ENCODE measurements around the gene REX1BD. TPM values are rescaled to one million over a fixed set of nuclear protein-coding genes. Genes with fewer than 3 reads are reported as not detected.
"Not testable (repeated sequence)": the region's sequence is repeated elsewhere in the genome, so short reads cannot be mapped to it uniquely, and the experiment has no call there.

The REX1BD gene
- total RNA-seq, 2 donors from 2014 or later: 46.2 to 59.5 TPM

DNA sequence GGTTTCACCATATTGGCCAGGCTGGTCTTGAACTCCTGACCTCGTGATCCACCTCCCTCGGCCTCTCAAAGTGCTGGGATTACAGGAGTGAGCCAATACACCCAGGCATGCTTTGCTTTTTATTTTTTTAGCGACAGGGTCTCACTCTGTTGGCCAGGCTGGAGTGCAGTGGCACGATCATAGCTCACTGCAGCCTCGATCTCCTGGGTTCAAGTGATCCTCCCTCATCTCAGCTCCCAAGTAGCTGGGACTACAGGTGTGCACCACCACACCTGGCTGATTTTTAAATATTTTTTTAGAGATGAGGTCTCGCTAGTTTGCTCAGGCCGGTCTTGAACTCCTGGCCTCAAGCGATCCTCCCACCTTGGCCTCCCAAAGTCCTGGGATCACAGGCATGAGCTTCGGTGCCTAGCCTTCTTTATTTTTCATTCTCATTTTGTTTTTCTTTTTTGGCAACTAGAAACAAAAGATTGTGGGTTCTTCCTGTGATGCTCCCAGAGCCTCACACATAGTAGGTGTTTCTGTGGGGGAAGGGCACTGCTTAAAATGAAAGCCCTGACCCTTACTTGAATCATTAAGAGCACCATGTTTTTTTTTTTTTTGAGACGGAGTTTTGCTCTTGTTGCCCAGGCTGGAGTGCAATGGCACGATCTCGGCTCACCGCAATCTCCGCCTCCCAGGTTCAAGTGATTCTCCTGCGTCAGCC lies 12.2 kb downstream of the REX1BD start:
- not testable (repeated sequence) for H3K27ac Mint-ChIP-seq; DNase-seq; H3K4me3 Mint-ChIP-seq; H3K9me3 Mint-ChIP-seq; ATAC-seq (replicated peaks in 1 of 2); H3K36me3 Mint-ChIP-seq (ENCODE audit: insufficient read depth in 2 of 2)
- Mint-ChIP-seq H3K4me1 (ENCODE audit: low read depth) (peaks cover 14% of the 10 kb centered on the region), H3K27me3 (ENCODE audit: low read depth) (peaks cover 38% of the 10 kb centered on the region)

DNA sequence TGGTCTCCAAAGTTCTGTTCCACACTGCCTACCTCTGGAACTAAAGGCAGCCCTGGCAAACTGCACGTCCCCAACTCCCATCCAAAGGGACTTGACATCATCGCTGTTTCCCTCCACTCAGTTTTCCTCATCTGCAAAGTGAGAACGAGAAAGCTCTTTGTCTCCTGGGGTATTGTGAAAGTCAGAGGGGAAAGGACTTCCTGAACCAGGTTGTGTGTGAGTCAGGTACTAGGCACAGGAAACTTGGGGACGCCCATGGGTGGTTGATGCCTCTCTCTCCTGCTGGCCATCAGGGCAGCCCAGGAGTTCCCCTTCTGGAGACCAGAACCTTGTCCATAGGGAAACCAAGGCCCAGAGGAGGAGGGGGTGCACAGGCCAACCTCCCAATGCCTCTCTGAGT lies 13.3 kb downstream of the REX1BD start:
- Mint-ChIP-seq H3K27ac (no peak overlapping the region), H3K9me3 (no peaks in the 10 kb centered on the region), H3K4me3 (no peak overlapping the region), H3K36me3 (ENCODE audit: insufficient read depth in 2 of 2) (no peaks in the 10 kb centered on the region), H3K27me3 (ENCODE audit: low read depth) (peaks cover 38% of the 10 kb centered on the region), H3K4me1 (ENCODE audit: low read depth) (peaks cover 6% of the 10 kb centered on the region)
- ATAC-seq (replicated peaks in 1 of 2) (no peak), DNase-seq (no peak)

DNA sequence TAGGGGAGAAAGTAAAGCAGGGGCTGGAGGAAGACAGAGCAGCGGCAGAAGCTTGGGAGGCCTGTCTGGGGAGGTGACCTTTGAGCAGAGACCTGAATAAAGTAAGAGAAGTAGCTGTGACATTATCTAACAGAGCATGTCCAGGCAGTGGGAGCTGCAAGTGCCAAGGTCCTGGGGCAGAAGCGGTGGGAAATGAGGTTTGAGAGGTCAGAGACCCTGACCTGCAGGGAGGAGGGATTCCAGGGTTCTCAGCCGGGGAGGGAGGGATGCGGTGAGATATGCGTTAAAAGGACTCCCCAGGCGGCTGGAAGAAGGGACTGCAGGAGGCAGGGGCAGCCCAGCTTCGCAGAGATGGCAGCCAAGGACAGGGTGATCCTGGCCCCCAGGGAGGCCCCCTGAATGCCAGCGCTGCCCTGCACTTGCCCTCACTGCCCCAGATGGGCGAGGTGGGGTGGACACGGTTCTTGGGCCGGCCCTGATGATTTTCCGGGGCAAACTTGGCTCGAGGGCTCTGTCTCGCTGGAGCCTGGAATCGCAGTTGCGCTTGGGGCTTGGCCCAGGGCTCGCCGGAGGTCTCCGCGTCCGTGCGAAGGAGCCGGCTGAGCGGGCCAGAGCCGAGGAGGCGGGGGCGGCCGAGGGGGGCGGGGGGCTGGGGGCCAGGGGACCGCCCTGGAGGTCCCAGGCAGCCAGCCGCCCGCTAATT lies 14.8 kb downstream of the REX1BD start:
- H3K9me3 Mint-ChIP-seq: no peaks in the 10 kb centered on the region
- peak in 1 of 2 donors; percentile 39 for DNase-seq

DNA sequence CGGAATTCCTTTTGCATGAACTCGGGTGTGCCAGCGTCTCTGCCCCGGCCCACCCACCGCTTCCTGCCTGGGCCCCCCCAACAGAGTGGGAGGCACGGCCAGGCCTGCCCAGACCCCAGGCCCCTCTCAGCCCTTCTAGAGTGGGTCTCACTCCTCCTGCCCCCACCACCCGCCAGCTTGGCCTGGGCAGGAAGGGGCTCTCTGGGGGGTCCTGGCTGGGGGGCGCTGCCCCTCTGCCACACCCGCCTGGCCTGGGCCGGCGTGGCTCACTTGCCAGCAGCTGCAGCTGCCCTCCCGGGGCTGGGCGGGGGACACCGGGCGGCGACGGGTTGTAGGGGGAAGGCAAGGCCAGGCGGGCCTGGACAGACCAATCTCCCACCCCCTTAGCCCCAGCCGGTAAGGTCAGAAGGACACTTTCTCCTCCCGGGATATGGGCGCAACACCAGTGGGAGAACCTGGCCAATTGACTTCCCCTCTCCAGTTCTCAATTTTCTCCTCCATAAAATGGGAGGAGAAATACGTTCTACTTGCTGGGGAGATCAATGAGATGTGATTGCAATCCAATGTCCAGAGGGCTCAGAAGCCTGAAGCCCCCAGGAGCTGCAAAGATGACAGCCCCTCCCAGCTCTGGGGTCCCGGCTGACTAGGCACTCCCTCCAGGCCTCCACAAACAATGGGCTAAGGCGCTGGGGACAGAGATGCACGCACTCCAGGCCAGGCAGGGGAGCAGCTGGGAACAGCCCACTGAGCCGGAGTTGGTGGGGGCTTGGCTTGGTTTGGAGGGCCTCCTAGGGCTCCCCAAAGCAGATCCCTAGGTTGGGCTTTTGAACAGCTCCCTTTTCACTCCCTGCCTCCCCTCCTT lies 15.6 kb downstream of the REX1BD start:
- Mint-ChIP-seq H3K9me3 (no peaks in the 10 kb centered on the region), H3K36me3 (ENCODE audit: insufficient read depth in 2 of 2) (no peaks in the 10 kb centered on the region), H3K27ac (no peak overlapping the region), H3K4me1 (ENCODE audit: low read depth) (peaks cover 19% of the 10 kb centered on the region), H3K27me3 (ENCODE audit: low read depth) (peaks cover 55% of the 10 kb centered on the region), H3K4me3 (no peak overlapping the region)
- ATAC-seq (replicated peaks in 1 of 2) (no peak), DNase-seq (no peak)

More for the DNA sequence above, 14.8 kb downstream of the REX1BD start:
- H3K4me3 Mint-ChIP-seq: no peak overlapping the region
- H3K4me1 Mint-ChIP-seq (ENCODE audit: low read depth): peaks cover 14% of the 10 kb centered on the region
- H3K36me3 Mint-ChIP-seq (ENCODE audit: insufficient read depth in 2 of 2): no peaks in the 10 kb centered on the region
- H3K27me3 Mint-ChIP-seq (ENCODE audit: low read depth): peaks cover 50% of the 10 kb centered on the region
- ATAC-seq (replicated peaks in 1 of 2): peak; percentile 57 to 61
- H3K27ac Mint-ChIP-seq: no peak overlapping the region

DNA sequence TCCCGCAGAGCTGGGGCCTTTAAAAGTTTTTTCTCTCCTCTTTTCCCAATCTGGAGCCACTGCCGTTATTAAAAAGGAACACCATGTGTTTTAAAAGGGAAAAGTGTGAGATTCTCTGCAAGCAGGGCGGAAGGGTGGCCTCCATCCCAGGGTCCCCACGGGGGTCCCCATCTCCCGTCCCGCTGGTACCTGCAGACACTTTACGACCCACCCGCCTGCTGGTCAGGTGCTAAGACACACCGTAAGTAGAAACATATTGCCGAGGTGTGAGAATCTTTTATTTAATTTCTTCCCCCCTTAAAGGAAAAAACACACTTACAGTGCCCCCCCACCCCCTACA lies 16.2 kb downstream of the REX1BD start:
- no peaks in the 10 kb centered on the region for H3K36me3 Mint-ChIP-seq (ENCODE audit: insufficient read depth in 2 of 2)
- H3K4me1 Mint-ChIP-seq (ENCODE audit: low read depth): peaks cover 19% of the 10 kb centered on the region
- no peak for DNase-seq
- no peak for ATAC-seq (replicated peaks in 1 of 2)
- no peaks in the 10 kb centered on the region for H3K9me3 Mint-ChIP-seq
- peaks cover 58% of the 10 kb centered on the region for H3K27me3 Mint-ChIP-seq (ENCODE audit: low read depth)
- H3K4me3 Mint-ChIP-seq: no peak overlapping the region
- no peak overlapping the region for H3K27ac Mint-ChIP-seq

DNA sequence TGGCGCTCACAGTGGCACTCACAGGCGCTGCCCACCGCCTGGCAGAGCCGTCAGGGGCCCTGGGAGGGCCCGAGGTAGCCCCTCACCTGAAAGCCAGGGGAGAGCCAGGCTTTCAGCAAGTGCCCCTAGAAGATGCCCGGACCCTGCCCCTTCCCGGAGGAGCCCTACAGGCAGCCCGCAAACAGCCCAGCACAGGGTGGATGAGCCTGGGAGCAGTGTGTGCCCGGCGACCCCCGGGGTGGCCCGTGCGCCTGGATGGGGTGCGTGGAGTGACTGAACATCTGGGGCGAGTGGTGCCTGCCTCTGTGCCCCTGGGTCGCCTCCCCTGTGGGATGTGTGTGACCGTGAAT lies 16.6 kb downstream of the REX1BD start:
- no peaks in the 10 kb centered on the region for H3K36me3 Mint-ChIP-seq (ENCODE audit: insufficient read depth in 2 of 2)
- H3K27me3 Mint-ChIP-seq (ENCODE audit: low read depth): peaks cover 62% of the 10 kb centered on the region
- H3K4me1 Mint-ChIP-seq (ENCODE audit: low read depth): peaks cover 19% of the 10 kb centered on the region
- no peak overlapping the region for H3K27ac Mint-ChIP-seq
- peak overlapping the region; percentile 3 to 62 for H3K4me3 Mint-ChIP-seq
- no peak for DNase-seq
- no peaks in the 10 kb centered on the region for H3K9me3 Mint-ChIP-seq
- no peak for ATAC-seq (replicated peaks in 1 of 2)

DNA sequence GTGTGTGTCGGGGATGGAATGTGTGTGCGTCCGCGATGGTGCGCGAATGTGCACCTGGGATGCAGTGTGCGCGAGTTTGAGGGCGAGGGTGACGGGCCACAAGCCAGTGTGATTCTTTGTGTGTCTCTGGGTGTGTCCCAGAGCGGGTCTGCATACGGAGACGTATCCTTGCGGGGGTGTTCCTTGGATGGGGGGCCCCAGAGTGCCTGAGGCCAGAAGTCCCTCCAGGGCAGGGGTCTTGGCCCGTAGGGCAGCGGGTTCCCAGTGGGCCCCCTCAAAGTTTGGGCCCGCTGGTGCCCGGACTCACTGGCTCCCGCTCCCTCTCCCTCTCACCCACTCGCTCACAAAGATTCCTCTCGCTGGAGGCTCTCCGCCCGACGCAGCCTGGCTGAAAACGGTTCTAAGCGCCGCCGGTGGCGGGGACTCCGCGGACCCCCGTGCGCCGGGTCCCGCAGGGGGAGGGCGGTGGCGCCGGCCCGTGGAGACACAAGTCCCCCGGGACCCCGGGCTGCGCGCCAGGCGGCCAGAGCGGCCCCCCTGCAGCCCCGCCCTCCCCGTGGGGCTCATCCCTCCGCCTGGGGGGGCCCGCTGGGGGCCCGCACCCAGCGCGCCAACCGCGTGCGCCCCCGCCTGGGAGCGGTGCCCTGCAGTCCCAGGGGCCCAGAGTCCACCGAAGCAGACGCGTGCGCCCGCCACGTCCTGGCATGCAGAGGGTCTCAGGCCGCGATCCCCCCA lies 17.1 kb downstream of the REX1BD start:
- Mint-ChIP-seq H3K36me3 (ENCODE audit: insufficient read depth in 2 of 2) (no peaks in the 10 kb centered on the region), H3K27me3 (ENCODE audit: low read depth) (peaks cover 64% of the 10 kb centered on the region), H3K9me3 (no peaks in the 10 kb centered on the region), H3K27ac (no peak overlapping the region), H3K4me3 (peak overlapping the region; percentile 3 to 62), H3K4me1 (ENCODE audit: low read depth) (peaks cover 19% of the 10 kb centered on the region)
- DNase-seq (no peak), ATAC-seq (replicated peaks in 1 of 2) (no peak)

DNA sequence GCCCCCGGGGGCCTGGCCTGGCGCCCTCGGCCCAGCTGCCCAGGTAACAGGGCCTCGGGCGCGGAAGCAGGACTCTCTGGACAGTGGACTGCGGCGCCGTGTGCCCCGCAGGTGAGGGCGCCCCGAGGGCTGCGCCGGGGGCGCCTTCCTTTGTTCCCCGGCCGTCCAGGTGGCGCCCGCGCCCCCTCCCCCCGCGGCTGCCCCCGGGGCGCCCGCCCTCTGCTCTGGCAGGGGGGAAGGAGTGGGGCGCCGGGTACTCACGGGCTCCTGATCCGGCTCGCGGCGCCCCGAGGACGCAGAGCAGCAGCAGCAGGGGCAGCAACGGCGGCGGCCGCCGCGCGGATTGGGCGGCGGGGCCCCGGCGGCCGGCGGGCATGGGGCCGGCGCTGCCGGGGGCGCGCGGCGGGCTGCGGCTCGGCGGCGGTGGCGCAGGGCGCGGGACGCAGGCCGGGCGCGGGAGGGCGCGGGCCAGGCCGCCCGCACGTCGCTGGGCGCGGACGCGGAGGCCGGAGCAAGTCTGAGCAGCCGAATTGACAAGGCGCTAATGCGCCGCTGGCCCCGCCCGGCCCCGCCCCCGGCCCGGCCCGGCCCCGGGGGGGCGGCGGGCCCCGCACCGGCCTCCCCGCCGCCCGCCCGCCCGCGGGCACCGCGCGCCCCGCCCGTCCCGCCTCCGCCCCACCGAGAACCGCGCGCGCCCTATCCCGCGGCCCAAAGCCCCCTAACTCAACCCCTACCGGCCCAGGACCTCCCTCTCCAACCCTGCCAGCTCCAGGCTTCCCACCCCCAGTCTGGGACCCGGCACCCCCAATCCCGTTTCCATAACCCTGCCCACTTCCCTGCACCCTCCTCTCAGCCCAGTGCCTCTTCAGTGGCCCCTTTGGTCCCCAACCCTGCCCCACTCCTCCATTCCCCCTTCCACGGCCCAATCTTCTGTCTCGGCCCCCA lies 18.0 kb downstream of the REX1BD start, which contains the start of gene CRLF1:
TSS of gene CRLF1 (minus strand) at position 519 of the 945 bp plus-strand sequence. CDS start at position 376, 143 bp downstream.
- H3K9me3 Mint-ChIP-seq: no peaks in the 10 kb centered on the region
- no peak for ATAC-seq (replicated peaks in 1 of 2)
- peak within 1 kb of the TSS in 1 of 2 donors; percentile 58 for H3K4me3 Mint-ChIP-seq

DNA sequence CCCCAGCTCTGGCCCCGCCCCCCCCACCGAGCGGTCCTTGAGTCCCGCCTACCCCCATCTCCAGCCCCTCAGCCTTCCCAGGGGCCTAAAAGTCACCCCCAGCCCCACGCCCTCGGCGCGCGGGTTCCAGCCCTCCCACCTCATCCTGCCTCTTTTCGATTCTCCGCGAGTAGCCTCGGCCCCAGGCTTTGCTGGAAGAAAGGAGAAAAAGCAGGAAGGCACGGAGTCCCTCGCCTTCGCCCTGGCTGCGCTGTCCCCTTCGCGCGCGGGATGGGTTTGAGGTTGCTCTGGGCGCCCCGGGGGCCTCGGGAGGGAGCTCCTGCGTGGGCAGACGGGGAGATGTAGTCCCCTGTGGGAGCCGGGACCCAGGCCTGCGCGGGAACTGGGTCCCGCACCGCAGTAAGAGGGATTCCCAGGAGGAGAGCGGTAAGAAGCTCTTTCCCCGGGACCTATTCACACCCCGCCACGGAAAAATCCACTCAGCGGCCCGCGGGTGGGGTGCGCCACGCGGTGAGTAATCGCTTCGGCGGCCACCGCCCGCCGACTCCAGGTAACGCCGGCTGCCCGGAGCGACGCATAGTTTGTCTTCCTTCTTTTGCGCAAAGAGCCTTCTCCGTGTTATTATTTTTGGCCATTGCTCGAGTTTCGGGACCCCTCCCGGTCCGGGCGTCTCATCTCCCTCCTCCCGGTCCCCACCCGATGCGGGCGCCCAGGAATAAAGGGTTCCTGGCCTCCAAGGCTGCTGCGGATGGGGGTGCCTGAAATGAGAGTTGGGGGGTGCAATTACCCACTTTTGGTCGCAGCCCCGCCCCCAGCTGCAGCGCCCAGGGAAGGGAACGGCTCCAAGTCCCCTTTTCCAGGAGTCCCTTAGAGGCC lies 18.9 kb downstream of the REX1BD start:
- peaks cover 69% of the 10 kb centered on the region for H3K27me3 Mint-ChIP-seq (ENCODE audit: low read depth)
- H3K36me3 Mint-ChIP-seq (ENCODE audit: insufficient read depth in 2 of 2): no peaks in the 10 kb centered on the region
- H3K9me3 Mint-ChIP-seq: no peaks in the 10 kb centered on the region
- H3K4me3 Mint-ChIP-seq: peak overlapping the region in 1 of 2 donors; percentile 46
- H3K27ac Mint-ChIP-seq: no peak overlapping the region
- peaks cover 31% of the 10 kb centered on the region for H3K4me1 Mint-ChIP-seq (ENCODE audit: low read depth)
- ATAC-seq (replicated peaks in 1 of 2) (no peak), DNase-seq (no peak)

More for the DNA sequence above, 18.0 kb downstream of the REX1BD start, which contains the start of gene CRLF1:
- H3K27me3 Mint-ChIP-seq (ENCODE audit: low read depth): peaks cover 70% of the 10 kb centered on the region
- no peak for DNase-seq
- H3K36me3 Mint-ChIP-seq (ENCODE audit: insufficient read depth in 2 of 2): no peaks in the 10 kb centered on the region
- no peak within 1 kb of the TSS for H3K27ac Mint-ChIP-seq
- peaks cover 24% of the 10 kb centered on the region for H3K4me1 Mint-ChIP-seq (ENCODE audit: low read depth)

DNA sequence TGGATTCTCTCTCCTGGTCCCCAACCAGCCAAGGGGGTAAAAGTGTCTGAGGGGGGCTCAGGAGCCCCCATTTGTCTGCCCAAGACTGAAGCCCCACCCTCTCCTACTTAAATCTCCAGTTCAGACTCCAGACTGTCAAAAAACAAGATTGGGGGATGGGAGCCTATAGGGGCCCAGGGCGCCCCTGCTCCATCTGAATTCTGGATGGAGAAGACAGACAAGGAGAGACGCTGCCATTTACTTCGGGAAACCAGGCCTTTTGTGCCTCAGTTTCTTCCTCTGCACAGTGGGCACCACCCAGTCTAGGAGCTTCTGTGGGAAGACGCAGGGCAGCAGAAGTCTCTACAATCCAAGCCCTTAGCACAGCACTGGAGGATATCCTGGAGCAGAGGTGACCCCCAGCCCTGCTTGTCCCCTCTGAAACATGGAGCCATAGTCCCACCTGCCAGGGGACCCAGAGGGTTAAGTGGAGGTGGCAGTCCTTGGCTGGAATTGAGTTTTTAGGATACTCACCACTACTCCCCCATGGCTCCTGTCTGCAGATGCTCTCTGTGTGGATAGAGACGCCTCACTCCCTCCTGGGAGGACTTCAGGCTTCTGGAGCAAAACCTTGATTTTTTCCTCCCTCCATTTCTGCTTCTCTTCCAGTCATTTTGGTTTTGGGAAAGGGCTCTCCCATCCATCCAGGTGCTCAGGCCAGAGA lies 19.7 kb downstream of the REX1BD start:
- Mint-ChIP-seq H3K27me3 (ENCODE audit: low read depth) (peaks cover 67% of the 10 kb centered on the region), H3K4me3 (peak overlapping the region in 1 of 2 donors; percentile 46)
- no peak for ATAC-seq (replicated peaks in 1 of 2)

More for the DNA sequence above, 19.7 kb downstream of the REX1BD start:
- no peaks in the 10 kb centered on the region for H3K9me3 Mint-ChIP-seq
- no peak for DNase-seq
- H3K27ac Mint-ChIP-seq: no peak overlapping the region
- peaks cover 35% of the 10 kb centered on the region for H3K4me1 Mint-ChIP-seq (ENCODE audit: low read depth)
- H3K36me3 Mint-ChIP-seq (ENCODE audit: insufficient read depth in 2 of 2): no peaks in the 10 kb centered on the region

Measured in activated T-cell treated with anti-CD3 and anti-CD28 coated beads, Interleukin-2, amount 50 U/mL, for 72 hours (primary cell).